Stimulated activated CD8-positive, alpha-beta memory T cell treated with anti-CD3 and anti-CD28 coated beads, Interleukin-7, amount 100 ng/mL, for 1 hour (primary cell): Measurements from ENCODE around the gene SHOX.
"Not testable (repeated sequence)": the region's sequence is repeated elsewhere in the genome, so short reads cannot be mapped to it uniquely, and the experiment has no call there.

Source experiments
- DNase-seq, 2 donors: peaks; one replicate each; pipeline ENCODE4 v3.0.0-alpha.2; 2020; ENCODE audit warnings: low read depth in 2 of 2

SHOX gene

GRCh38 chrX:621705-622503 is 8.7 kb upstream of the SHOX start:
- no peak for DNase-seq

GRCh38 chrX:622802-623201 is 7.8 kb upstream of the SHOX start:
- DNase-seq, result not testable (repeated sequence)

DNA sequence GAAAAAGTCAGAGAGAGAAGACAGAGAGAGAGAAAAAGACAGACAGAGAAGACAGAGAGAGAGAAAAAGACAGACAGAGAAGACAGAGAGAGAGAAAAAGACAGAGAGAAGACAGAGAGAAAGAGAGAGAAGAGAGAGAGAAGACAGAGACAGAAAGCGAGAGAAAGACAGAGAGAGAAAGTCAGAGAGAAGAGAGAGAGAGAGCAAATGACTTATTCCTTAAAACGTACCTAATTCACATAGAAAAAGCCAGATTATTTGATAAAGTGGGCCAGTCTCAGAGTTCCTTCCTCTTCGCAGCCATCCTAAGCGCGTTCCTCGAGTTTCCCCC is 7.4 kb upstream of the SHOX start:
- DNase-seq, result no peak

DNA sequence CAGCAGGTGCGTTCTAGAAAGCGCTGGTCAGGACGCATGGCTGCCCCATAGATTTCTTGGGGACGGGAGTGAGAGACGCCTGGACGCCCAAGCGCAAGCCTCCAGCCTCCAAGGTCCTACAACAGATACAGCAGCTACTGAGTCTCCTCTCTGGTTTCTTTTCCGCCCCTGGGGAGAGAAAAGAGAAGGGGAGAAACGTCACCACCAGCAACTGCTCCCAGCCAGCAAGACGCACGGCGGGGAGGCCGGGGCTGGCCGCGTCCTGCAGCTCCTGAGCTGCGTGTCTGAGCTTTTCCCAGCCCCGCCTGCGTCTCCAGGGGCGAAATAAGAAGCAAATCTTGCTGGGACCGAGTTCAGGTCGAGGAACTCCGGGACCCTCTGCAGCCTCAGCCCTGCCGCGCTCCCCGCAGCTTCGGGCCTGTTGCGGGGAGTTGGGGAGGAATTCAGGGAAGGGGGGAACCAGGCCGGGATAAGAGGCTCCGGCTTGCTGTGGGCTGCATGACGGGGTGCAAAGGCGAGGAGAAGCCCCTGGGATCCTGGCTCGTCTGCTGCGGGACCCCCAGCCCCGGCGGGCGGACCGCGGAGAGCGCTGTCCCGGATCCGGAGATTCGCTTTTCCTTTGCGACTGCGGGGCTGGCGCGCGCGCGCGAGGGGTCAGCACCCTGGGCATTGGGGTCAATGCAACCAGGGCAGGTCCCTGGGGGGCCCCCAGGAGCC is 6.8 kb upstream of the SHOX start:
- DNase-seq, result no peak

DNA sequence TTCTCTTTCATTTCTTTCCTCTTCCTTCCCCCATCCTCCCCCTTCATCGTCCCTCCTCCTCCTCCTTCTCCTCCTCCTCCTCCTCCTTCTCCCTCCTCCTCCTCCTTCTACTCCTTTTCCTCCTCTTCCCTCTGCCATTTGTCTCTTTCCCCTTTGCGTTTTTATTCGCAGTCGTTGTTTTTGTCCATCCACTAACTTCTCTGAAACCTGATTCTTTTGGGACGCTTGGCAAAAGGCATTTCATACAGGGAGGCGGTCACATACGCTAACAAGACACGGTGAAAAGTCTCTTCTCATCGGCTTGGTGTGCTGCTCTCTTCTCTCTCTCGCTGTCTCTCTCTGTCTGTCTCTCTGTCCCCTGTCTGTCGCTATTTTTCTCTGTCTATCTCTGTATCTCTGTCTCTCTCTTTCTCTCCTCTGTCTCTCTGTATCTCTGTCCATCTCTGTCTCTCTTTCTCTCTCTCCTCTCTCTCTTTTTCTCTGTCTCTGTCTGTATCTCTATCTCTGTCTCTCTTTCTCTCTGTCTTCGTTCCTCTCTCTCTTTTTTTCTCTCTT is 5.4 kb upstream of the SHOX start:
- no peak for DNase-seq

- not testable (repeated sequence) for DNase-seq
Observed at GRCh38 chrX:626047-626446, 4.5 kb upstream of the SHOX start.

DNA sequence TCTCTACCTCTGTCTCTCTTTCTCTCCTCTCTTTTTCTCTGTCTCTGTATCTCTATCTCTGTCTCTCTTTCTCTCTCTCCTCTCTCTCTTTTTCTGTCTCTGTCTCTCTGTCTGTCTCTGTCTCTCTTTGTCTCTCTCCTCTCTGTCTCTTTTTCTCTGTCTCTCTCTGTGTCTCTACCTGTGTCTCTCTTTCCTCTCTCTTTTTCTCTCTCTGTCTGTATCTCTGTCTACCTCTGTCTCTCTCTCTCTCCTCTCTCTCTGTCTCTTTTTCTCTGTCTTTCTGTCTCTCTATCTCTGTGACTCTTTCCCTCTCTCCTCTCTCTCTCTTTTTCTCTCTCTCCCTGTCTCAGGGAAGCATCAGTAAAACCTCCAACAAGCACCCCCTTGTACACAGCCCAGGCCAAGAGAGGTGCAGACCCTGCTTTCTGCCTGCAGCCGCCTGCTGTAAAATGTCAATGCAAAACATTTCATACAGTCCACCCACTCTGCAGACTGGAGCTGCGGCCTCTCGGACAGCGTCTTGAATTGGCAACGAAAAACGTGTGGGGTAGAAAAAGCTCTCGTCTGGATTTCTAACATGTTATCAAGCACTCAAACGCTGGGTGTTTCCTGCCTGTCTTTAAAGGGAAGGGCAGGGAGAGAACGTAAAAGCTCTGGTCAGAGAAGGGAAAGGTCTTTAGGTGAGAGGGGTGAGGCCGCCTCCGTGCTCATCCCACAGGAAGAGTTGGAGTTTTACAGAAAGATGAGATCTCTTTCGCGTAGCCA is 3.7 kb upstream of the SHOX start:
- no peak for DNase-seq

- DNase-seq, result no peak
Observed at GRCh38 chrX:627510-627981, 3.0 kb upstream of the SHOX start.

GRCh38 chrX:627995-628394 is 2.6 kb upstream of the SHOX start:
- no peak for DNase-seq

GRCh38 chrX:629230-630006 is 1.2 kb upstream of the SHOX start:
- DNase-seq, result no peak

GRCh38 chrX:630007-630611 is 482 bp upstream of the SHOX start:
- no peak for DNase-seq

DNA sequence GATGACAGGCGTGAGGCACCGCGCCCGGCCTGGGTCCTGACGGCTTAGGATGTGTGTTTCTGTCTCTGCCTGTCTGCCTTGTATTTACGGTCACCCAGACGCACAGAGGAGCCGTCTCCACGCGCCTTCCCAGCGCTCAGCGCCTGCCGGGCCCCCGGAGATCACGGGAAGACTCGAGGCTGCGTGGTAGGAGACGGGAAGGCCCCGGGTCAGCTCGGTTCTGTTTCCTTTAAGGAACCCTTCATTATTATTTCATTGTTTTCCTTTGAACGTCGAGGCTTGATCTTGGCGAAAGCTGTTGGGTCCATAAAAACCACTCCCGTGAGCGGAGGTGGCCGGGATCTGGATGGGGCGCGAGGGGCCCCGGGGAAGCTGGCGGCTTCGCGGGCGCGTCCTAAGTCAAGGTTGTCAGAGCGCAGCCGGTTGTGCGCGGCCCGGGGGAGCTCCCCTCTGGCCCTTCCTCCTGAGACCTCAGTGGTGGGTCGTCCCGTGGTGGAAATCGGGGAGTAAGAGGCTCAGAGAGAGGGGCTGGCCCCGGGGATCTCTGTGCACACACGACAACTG is 1.3 kb downstream of the SHOX start:
- no peak for DNase-seq

DNA sequence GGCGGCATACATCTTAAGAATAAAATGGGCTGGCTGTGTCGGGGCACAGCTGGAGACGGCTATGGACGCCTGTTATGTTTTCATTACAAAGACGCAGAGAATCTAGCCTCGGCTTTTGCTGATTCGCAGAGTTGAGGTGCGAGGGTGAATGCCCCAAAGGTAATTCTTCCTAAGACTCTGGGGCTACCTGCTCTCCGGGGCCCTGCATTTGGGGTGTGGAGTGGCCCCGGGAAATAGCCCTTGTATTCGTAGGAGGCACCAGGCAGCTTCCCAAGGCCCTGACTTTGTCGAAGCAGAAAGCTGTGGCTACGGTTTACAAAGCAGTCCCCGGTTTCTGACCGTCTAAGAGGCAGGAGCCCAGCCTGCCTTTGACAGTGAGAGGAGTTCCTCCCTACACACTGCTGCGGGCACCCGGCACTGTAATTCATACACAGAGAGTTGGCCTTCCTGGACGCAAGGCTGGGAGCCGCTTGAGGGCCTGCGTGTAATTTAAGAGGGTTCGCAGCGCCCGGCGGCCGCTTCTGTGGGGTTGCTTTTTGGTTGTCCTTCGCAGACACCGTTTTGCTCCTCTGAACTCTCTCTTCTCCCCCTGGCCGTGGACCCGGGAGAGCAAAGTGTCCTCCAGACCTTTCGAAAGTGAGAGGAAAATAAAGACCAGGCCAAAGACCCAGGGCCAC is 1.9 kb downstream of the SHOX start:
- DNase-seq, result no peak

- DNase-seq, result no peak
Observed at GRCh38 chrX:633043-633984, 2.7 kb downstream of the SHOX start.

- no peak for DNase-seq
Observed at GRCh38 chrX:633985-634958, 3.7 kb downstream of the SHOX start.

DNA sequence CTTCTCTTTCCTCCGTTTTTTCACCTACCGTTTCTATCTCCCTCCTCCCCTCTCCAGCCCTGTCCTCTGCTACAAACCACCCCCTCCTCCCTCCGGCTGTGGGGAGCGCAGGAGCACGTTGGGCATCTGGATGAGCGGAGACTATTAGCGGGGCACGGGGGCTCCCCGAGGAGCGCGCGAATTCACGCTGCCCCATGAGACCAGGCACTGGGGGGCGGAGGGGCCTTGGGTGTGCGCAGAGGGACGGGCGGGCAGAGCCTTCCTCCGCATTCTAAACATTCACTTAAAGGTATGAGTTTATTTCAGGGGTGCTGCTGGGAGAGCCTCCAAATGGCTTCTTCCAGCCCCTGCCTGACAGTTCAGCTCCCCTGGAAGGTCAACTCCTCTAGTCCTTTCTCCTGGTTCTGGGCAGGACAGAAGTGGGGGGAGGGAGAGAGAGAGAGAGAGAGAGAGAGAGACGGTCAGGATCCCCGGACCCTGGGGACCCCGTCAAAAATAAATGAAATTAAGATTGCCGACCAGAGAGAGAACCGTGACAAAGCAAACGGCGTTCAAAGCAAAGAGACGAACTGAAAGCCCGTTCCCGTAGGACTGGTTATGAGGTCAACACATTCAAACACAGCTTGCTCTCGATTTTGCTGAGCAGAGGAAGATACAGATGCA is 5.0 kb downstream of the SHOX start:
- no peak for DNase-seq

GRCh38 chrX:636981-637659 is 6.5 kb downstream of the SHOX start:
- DNase-seq, result no peak
